Heart right ventricle (tissue), 16 donors: ENCODE results near the gene NUAK1. TPM values are rescaled to one million over a fixed set of nuclear protein-coding genes. Genes with fewer than 3 reads are reported as not detected.

Source experiments
- ATAC-seq, 8 donors: fragments of 200-7000 bp; cut with Tn5 transposase; one replicate each; pipeline ENCODE4 v1.9.1; 2020; ENCODE audit warnings: mild to moderate bottlenecking in 8 of 8, moderate library complexity in 8 of 8, moderate number of reproducible peaks in 1 of 8
- DNase-seq, 2 donors: peaks; one replicate each; pipeline ENCODE4 v3.0.0-alpha.2; 2020
- H3K27ac ChIP-seq, 10 donors: fragments of 200-600 bp; sonication (generic) in 2 of 10; one replicate each; pipeline versions ENCODE4 v1.5.0 to v1.8.0; 2020 to 2022; ENCODE audit warnings: mild to moderate bottlenecking in 3 of 10
- H3K27me3 ChIP-seq, 7 donors: fragments of 200-600 bp; one replicate each; pipeline ENCODE4 v1.8.0; 2021 to 2022; ENCODE audit warnings: mild to moderate bottlenecking in 2 of 7
- H3K36me3 ChIP-seq, 9 donors: fragments of 200-600 bp; sonication (generic) in 1 of 9; one replicate each; pipeline versions ENCODE4 v1.5.0 to v1.8.0; 2020 to 2022; ENCODE audit warnings: mild to moderate bottlenecking in 2 of 9
- H3K4me1 ChIP-seq, 9 donors: fragments of 200-600 bp; sonication (generic) in 1 of 9; one replicate each; pipeline versions ENCODE4 v1.5.0 to v1.8.0; 2020 to 2022; ENCODE audit warnings: mild to moderate bottlenecking in 4 of 9
- H3K4me3 ChIP-seq, 10 donors: fragments of 200-600 bp; sonication (generic) in 2 of 10; one replicate each; pipeline versions ENCODE4 v1.5.0 to v1.8.0; 2020 to 2022; ENCODE audit warnings: mild to moderate bottlenecking in 7 of 10, moderate library complexity in 2 of 10
- H3K9me3 ChIP-seq, 11 donors: fragments of 200-600 bp in 10 of 11; sonication (generic) in 2 of 11; one replicate each; pipeline versions ENCODE4 v1.5.0 to v1.8.0; 2013 to 2022; ENCODE audit warnings: mild to moderate bottlenecking in 2 of 11, control low read depth in 1 of 11, moderate library complexity in 1 of 11
- WGBS, 2 donors: extraction: QIAGEN DNeasy Blood & Tissue Kit; methylation state at CpG; one replicate each; pipeline ENCODE4 v1.1.7; 2013; ENCODE audit warnings: inconsistent platforms in 1 of 2; 5-methylcytosine and 5-hydroxymethylcytosine counted together
- intact Hi-C, 10 donors: fragments of 100-400 bp; cut with DNase I; formaldehyde crosslinking; loops; one replicate each; pipeline versions ENCODE4 v1.11.1 to v1.14.2; 2022
- polyA plus RNA-seq, 2 donors: library from polyadenylated mRNA; stranded (reverse); fragments of 200-250 nt; gene quantifications; one replicate each; pipeline ENCODE4 v1.2.3, GENCODE V29; 2013
- total RNA-seq, 10 donors: library from RNA; stranded (reverse); fragmentation: NEBNext Ultra II Directional in 3 of 10; extraction: Animal tissue kit (Norgen Biotek cat#: 25700) in 3 of 10; gene quantifications; one replicate each; pipeline versions ENCODE4 v1.2.1 to v1.2.4, GENCODE V29; 2021 to 2023
- TF ChIP-seq, protein P1 (sequence below), 9 donors: fragments of 200-600 bp; sonication (generic) in 2 of 9; IDR thresholded peaks; one replicate each; pipeline versions ENCODE4 v1.5.0 to v1.8.0; 2021 to 2022; ENCODE audit warnings: antibody characterized with exemption in 9 of 9, mild to moderate bottlenecking in 5 of 9, moderate library complexity in 1 of 9
- donor health status: Arrhythmogenic right ventricular cardiomyopathy.
- donor health status: ischemic (EF 13 %, LVEDD 7.1; RV severe dilation, severe dysfunction).
- donor health status: healthy with polysubstance abuse.
- donor health status: DM: no; HTN: yes; CAD: no.
- donor health status: DM: no; HTN: no; CAD: no.
- donor health status: ischemic (EF 25% LVEDD 6.9; RV normal size, moderate dysfunction).
- donor health status: ischemic (EF 25% LVEDD 5.7; RV mildly dilated, moderate dysfunction).
- donor health status: healthy.
- donor health status: DM: yes; HTN: yes; CAD: no.
- donor health status: Ischemic cardiomyopathy.
- donor health status: ischemic (EF 35%, LVEDD 5.7; RV mildly dilated, moderate dysfunction).
- donor health status: nonischemic (EF 11% LVEDD 7.7; RV severe dilation, severe dysfunction).
- donor health status: DM: yes; HTN: yes; CAD: no.
- donor health status: PGD.
- donor health status: ischemic (EF 29% LVEDD 5.4; RV normal size, mild dysfunction).
- donor health status: nonischemic (EF 23%, LVEDD 6.1; RV moderate dilation, normal function).

Gene NUAK1
- total and polyA plus RNA-seq, 12 donors: 9.8 to 59.0 (median 44.8) TPM

DNA sequence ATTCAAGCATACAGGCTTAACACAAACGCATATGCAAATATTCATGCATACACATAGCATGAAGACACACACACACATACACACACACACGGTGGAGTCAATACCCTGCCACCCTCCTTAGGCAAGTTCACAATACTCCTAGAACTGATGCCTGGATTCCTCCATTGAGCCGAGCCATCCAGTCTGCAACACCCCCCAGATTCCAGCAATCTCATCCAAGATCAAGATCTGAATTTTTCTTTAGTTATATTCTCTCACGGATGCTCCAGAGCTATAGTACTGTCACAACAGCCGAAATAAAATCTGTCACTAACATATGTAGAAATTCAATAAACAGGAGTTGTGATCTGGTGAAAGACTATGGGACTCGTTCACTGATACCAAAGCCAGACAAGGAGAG is 110.8 kb downstream of the NUAK1 start:
- no peak overlapping the region for H3K27ac ChIP-seq
- ATAC-seq (no peak), DNase-seq (no peak)
- no peaks in the 10 kb centered on the region for H3K36me3 ChIP-seq
- intact Hi-C loops: no loop called here
- 93 to 95% methylated on average over 6 of the region's 6 CpGs for WGBS, 2 donors
- no peak overlapping the region for H3K4me3 ChIP-seq
- peaks cover 0 to 12% (median 10%) of the 10 kb centered on the region in 9 donors for H3K4me1 ChIP-seq
- H3K27me3 ChIP-seq: no peaks in the 10 kb centered on the region
- H3K9me3 ChIP-seq: no peaks in the 10 kb centered on the region
- TF ChIP-seq, protein P1, sequence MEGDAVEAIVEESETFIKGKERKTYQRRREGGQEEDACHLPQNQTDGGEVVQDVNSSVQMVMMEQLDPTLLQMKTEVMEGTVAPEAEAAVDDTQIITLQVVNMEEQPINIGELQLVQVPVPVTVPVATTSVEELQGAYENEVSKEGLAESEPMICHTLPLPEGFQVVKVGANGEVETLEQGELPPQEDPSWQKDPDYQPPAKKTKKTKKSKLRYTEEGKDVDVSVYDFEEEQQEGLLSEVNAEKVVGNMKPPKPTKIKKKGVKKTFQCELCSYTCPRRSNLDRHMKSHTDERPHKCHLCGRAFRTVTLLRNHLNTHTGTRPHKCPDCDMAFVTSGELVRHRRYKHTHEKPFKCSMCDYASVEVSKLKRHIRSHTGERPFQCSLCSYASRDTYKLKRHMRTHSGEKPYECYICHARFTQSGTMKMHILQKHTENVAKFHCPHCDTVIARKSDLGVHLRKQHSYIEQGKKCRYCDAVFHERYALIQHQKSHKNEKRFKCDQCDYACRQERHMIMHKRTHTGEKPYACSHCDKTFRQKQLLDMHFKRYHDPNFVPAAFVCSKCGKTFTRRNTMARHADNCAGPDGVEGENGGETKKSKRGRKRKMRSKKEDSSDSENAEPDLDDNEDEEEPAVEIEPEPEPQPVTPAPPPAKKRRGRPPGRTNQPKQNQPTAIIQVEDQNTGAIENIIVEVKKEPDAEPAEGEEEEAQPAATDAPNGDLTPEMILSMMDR (IDR thresholded peaks at IDR 0.05): no peak

DNA sequence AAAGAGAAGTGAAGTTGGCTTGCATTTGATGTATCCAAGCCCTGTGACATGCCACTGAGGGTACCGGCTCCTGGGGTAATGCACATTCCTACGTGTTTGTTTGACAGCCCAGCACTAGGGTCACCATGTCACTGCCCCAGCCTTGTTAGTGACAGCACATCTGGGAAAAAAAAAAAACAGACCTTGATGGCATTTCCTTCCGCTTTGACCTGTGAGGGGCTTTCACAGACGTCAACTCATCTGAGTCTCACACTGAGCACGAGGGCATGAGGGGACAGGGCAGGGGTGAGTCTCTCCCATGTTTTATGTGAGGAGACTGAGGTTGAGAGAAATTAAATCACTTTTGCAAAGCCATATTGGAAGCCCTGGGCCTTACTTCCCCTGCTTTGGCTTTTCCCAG is 111.5 kb downstream of the NUAK1 start:
- Histone ChIP-seq H3K27me3 (no peaks in the 10 kb centered on the region), H3K4me3 (no peak overlapping the region), H3K4me1 (peaks cover 0 to 12% (median 10%) of the 10 kb centered on the region in 9 donors), H3K36me3 (no peaks in the 10 kb centered on the region), H3K9me3 (no peaks in the 10 kb centered on the region), H3K27ac (no peak overlapping the region)
- ATAC-seq: no peak
- 92 to 93% methylated on average over 5 of the region's 5 CpGs for WGBS, 2 donors
- TF ChIP-seq, protein P1 (IDR thresholded peaks at IDR 0.05): no peak
- intact Hi-C loops: no loop called here
- DNase-seq: no peak

DNA sequence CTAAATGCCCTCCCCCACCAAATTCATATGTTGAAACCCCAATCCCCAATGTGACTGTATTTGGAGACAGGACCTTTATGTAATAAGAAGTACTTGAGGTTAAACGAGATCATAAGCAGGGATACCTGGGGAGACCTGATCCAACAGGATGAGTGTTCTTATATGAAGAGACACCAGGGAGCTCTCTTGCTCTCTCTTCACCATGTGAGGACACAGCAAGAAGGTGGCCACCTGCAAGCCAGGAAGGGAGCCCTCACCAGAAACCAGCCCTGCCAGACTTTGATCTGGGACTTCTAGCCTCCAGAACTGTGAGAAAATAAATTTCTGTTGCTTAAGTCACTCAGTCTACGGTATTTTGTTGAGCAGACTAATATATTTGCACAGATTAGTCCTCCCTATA is 113.6 kb downstream of the NUAK1 start:
- intact Hi-C loops: no loop called here

DNA sequence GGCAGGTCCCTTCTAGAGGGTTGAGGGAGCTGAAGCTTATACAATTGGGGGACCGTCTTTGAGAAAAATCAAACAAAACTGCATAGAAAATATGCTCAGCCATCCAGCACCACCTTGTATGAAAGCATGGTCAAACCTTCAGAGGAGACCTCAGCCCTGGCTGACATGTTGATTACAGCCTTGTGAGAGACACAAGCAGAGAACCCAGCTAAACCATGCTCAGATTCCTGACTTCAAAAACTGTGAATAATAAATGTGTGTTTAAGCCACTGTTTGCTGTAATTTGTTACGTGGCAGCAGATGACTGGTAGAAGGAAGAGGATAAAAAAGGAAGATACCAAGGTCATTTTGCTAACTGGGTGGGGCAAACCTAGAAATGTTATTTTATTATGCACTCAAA is 115.7 kb downstream of the NUAK1 start:
- Histone ChIP-seq H3K27me3 (no peaks in the 10 kb centered on the region), H3K9me3 (peaks cover 0 to 14% (median 6%) of the 10 kb centered on the region in 11 donors), H3K36me3 (no peaks in the 10 kb centered on the region), H3K27ac (no peak overlapping the region), H3K4me3 (no peak overlapping the region), H3K4me1 (peaks cover 0 to 21% (median 16%) of the 10 kb centered on the region in 9 donors)
- ATAC-seq (no peak), DNase-seq (no peak)
- TF ChIP-seq, protein P1 (IDR thresholded peaks at IDR 0.05): no peak
- WGBS, 2 donors: 95% methylated on average over 2 of the region's 2 CpGs
- intact Hi-C loops: no loop called here

More for the DNA sequence above, 113.6 kb downstream of the NUAK1 start:
- no peak for DNase-seq
- Histone ChIP-seq H3K4me3 (no peak overlapping the region), H3K27me3 (no peaks in the 10 kb centered on the region), H3K27ac (no peak overlapping the region), H3K4me1 (peaks cover 0 to 25% (median 17%) of the 10 kb centered on the region in 9 donors), H3K36me3 (no peaks in the 10 kb centered on the region), H3K9me3 (no peaks in the 10 kb centered on the region)
- TF ChIP-seq, protein P1 (IDR thresholded peaks at IDR 0.05): no peak
- no peak for ATAC-seq
- 88 to 93% methylated on average over 2 of the region's 2 CpGs for WGBS, 2 donors
